GM12878 (cell line): ENCODE results near the gene FALEC.

Experiments
- ASH2L ChIP-seq: fragments of 300-600, 200-600 bp; sonication (generic); IDR thresholded peaks from 2 replicates; pipeline ENCODE4 v1.6.1; 2017; ENCODE audit warnings: low read depth, mild to moderate bottlenecking, borderline replicate concordance
- RBBP5 ChIP-seq: fragments of 200-600 bp; sonication (generic); conservative IDR thresholded peaks from 2 replicates; pipeline ENCODE4 v1.6.1; 2016
- RCOR1 ChIP-seq: conservative IDR thresholded peaks from 2 replicates; pipeline ENCODE4 v1.6.1; 2012; ENCODE audit warnings: low read depth, low read length, improper control_type of control experiment

GRCh38 chr1:150567717-150568593 lies 52.4 kb downstream of the FALEC start:
- TF ChIP-seq RBBP5 (no peak), RCOR1 (no peak), ASH2L (no peak)
